HG03060 (cell line): ENCODE measurements around the gene ZNF547.

Experiments used
- ATAC-seq: cut with Tn5 transposase; IDR thresholded peaks from one replicate; pipeline ENCODE4 v1.9.1; 2021; ENCODE audit warnings: low read depth, moderate number of reproducible peaks; ENCODE audit not compliant: unreplicated experiment

ZNF547 gene

GRCh38 chr19:57362997-57363687 lies at the start of gene ZNF547, which contains the start of gene TRAPPC2B:
Gene ZNF547, plus strand, starts transcription at chr19:57363551. Its CDS starts 5,005 bp downstream, at chr19:57368556.
Gene TRAPPC2B, plus strand, starts transcription at chr19:57363551. Its CDS starts 1,283 bp downstream, at chr19:57364834.
- ATAC-seq = peak; percentile 88

DNA sequence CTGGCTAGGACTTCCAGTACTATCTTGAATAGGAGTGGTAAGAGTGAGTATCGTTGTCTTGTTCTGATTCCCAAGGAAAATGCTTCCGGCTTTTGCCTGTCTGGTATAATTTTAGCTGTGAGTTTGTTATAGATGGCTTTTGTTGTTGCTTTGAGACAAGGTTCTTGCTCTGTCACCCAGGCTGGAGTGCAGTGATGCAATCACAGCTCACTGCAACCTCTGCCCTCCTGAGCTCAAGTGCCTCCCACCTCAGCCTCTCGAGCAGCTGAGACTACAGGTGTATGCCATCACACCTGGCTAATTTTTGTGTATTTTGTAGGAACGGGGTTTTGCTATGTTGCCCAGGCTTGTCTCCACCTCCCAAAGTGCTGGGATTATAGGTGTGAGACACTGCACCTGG lies 49.2 kb upstream of the ZNF547 start:
- ATAC-seq = no peak

GRCh38 chr19:57317503-57317902 lies 45.8 kb upstream of the ZNF547 start:
- ATAC-seq = no peak

GRCh38 chr19:57319869-57320179 lies 43.5 kb upstream of the ZNF547 start:
- ATAC-seq = no peak

GRCh38 chr19:57320180-57321084 lies 42.9 kb upstream of the ZNF547 start, which contains the start of gene ZNF543:
Gene ZNF543, plus strand, starts transcription at chr19:57320472. Its CDS starts 382 bp downstream, at chr19:57320854.
- ATAC-seq = peak; percentile 87

GRCh38 chr19:57321116-57321515 lies 42.2 kb upstream of the ZNF547 start:
- no peak for ATAC-seq

DNA sequence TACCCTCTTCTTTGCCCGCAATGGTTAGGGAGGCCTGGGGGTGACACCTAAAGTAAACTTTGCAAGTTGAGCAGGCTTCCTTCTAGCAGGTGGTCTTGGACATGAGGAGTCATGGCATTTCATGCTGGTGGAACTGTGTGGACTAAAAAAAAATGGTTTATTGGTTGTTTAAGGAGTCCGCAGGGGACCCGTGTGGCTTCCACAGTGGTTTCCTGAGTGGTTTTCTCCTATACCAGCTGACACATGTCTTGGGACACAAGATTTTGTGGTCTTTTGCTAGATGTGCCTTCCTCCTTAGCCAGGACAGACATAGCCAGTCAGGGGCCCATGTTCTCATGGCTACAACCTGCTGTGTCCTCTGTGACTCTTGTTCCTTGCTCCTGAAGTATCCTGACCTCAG lies 41.6 kb upstream of the ZNF547 start:
- ATAC-seq = no peak

- ATAC-seq = no peak
Measured at GRCh38 chr19:57324992-57325391, 38.4 kb upstream of the ZNF547 start.

GRCh38 chr19:57327993-57328392 lies 35.4 kb upstream of the ZNF547 start:
- ATAC-seq = no peak

- no peak for ATAC-seq
Measured at GRCh38 chr19:57334191-57334590, 29.2 kb upstream of the ZNF547 start.

DNA sequence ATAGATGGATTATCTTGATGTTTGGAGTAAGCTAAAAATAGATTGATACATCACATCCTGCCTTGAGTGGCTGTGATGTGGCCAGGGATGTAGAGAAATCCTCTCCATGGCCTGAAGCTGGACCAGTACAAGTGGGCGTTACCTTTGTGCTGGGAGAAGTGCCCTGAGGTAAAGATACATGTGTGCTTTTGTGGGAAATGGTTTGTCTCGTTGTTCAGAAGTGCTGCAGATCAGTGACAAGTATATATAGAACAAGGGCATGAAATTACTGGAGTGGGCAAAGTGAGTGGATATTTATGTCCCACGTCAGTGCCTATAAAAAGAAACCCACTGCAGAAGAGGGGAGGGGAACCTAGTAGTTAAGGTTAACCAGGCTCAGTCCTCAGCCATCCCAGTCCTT lies 24.5 kb upstream of the ZNF547 start:
- no peak for ATAC-seq

- ATAC-seq = no peak
Measured at GRCh38 chr19:57342582-57342981, 20.8 kb upstream of the ZNF547 start.

DNA sequence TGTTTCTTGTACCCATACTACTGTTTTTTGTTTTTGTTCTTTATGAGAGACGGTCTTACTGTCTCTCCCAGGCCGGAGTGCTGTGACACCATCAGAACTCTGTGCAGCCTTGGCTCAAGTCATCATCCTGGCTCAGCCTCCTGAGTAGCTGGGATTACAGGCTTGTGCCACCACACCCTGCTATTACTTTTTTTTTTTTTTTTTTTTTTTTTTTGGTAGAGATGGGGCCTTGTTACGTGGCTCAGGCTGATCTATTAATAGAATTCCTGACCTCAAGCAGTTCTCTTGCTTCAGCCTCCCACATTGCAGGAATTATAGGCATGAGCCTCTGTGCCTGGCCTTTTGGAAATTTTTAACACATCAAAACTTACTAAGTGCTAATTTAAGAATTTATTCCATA lies 15.2 kb upstream of the ZNF547 start:
- ATAC-seq = no peak

GRCh38 chr19:57350877-57351805 lies 12.2 kb upstream of the ZNF547 start, which contains the start of gene ZNF304:
Gene ZNF304, plus strand, starts transcription at chr19:57351271. Its CDS starts 394 bp downstream, at chr19:57351665.
- peak; percentile 97 for ATAC-seq

- no peak for ATAC-seq
Measured at GRCh38 chr19:57351867-57352266, 11.5 kb upstream of the ZNF547 start.

- ATAC-seq = no peak
Measured at GRCh38 chr19:57355916-57356315, 7.4 kb upstream of the ZNF547 start.

DNA sequence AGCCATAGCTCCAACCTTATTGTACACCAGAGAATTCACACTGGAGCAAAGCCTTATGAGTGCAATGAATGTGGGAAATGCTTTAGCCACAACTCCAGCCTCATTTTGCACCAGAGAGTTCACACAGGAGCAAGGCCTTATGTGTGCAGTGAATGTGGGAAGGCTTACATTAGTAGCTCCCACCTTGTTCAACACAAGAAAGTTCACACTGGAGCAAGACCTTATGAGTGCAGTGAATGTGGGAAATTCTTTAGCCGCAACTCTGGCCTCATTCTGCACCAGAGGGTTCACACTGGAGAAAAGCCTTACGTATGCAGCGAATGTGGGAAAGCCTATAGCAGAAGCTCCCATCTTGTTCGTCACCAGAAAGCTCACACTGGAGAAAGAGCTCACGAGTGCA lies 5.9 kb upstream of the ZNF547 start:
- no peak for ATAC-seq

DNA sequence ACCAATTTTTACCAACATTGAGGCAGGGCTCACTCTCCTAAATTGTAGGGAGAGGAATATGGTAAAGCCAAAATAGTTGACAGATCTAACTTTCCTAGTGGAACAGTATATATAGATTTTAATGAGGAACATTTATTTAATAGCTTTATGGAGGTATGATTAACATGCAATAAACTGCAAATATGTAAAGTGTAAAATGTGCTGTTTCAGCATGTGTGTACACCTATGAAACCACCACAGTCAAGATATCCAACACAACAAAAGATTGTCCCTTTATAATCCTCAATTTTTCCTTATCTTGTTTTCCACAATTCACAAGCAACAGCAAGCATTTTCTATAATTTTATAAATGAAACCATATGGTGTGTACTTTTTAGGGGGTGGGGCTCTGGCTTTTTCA lies 4.1 kb upstream of the ZNF547 start:
- ATAC-seq = no peak

- ATAC-seq = no peak
Measured at GRCh38 chr19:57362419-57362818, 932 bp upstream of the ZNF547 start.

DNA sequence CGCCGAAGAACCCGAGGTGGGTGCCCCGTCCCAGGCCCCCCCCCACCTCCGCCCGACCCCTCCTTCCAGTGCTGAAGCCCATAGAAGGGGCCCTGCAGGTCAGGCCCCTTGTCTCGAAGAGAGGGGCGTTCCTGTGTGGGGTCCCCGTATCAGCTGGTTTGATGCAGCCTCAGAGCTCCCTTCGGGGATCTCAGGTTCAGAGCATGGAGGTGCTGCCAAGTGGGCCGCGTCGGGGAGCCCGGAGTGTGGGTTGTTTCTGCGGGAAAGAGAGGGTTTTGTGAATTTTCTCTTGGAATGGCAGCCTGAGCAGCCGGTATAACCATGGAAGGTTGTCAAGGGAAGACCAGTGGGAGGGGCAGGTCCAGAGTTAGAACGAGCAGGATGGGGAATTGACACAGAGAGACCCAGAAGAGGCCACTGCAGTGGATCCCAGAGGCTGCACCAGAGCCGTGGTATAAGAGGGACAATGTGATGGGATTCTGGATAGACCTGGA lies 384 bp downstream of the ZNF547 start:
- ATAC-seq = no peak
